GM18505 (cell line): ENCODE measurements around the gene AVP.
"Not testable (repeated sequence)": the region's sequence is repeated elsewhere in the genome, so short reads cannot be mapped to it uniquely, and the experiment has no call there.

Experiments used
- ATAC-seq: cut with Tn5 transposase; IDR thresholded peaks from one replicate; pipeline ENCODE4 v1.9.1; 2021; ENCODE audit not compliant: unreplicated experiment
- POLR2A ChIP-seq: IDR thresholded peaks from 4 replicates; pipeline ENCODE4 v1.6.1; 2011; ENCODE audit warnings: borderline replicate concordance; ENCODE audit not compliant: insufficient read depth, insufficient read length; ENCODE audit errors: extremely low read depth

AVP gene

GRCh38 chr20:3084283-3084985 lies at the start of gene AVP:
TSS of gene AVP (minus strand) at chr20:3084724. CDS start at chr20:3084674, 50 bp downstream.
- no peak for TF ChIP-seq POLR2A

GRCh38 chr20:3134151-3134550 lies 49.6 kb upstream of the AVP start:
- TF ChIP-seq POLR2A = no peak
- no peak for ATAC-seq

More at GRCh38 chr20:3084283-3084985, at the start of gene AVP:
- ATAC-seq = no peak

GRCh38 chr20:3133155-3133554 lies 48.6 kb upstream of the AVP start:
- TF ChIP-seq POLR2A = no peak
- ATAC-seq = no peak

- no peak for ATAC-seq
- no peak for TF ChIP-seq POLR2A
Measured at GRCh38 chr20:3130051-3130600, 45.6 kb upstream of the AVP start.

- TF ChIP-seq POLR2A = no peak
Measured at GRCh38 chr20:3129094-3129493, 44.6 kb upstream of the AVP start.

GRCh38 chr20:3128275-3128984 lies 43.9 kb upstream of the AVP start:
- ATAC-seq = no peak

More at GRCh38 chr20:3129094-3129493, 44.6 kb upstream of the AVP start:
- ATAC-seq = no peak

GRCh38 chr20:3126527-3126859 lies 42.0 kb upstream of the AVP start:
- TF ChIP-seq POLR2A = no peak
- ATAC-seq = no peak

More at GRCh38 chr20:3128275-3128984, 43.9 kb upstream of the AVP start:
- TF ChIP-seq POLR2A = no peak

- not testable (repeated sequence) for ATAC-seq
Measured at GRCh38 chr20:3125776-3126526, 41.4 kb upstream of the AVP start.

GRCh38 chr20:3124773-3125560 lies 40.4 kb upstream of the AVP start:
- ATAC-seq = not testable (repeated sequence)

GRCh38 chr20:3124163-3124562 lies 39.6 kb upstream of the AVP start:
- ATAC-seq = not testable (repeated sequence)

GRCh38 chr20:3123542-3123941 lies 39.0 kb upstream of the AVP start:
- no peak for TF ChIP-seq POLR2A
- no peak for ATAC-seq

GRCh38 chr20:3121955-3122610 lies 37.6 kb upstream of the AVP start:
- no peak for ATAC-seq
- no peak for TF ChIP-seq POLR2A

GRCh38 chr20:3121271-3121911 lies 36.9 kb upstream of the AVP start:
- no peak for TF ChIP-seq POLR2A
- ATAC-seq = no peak

- no peak for ATAC-seq
- no peak for TF ChIP-seq POLR2A
Measured at GRCh38 chr20:3119044-3119443, 34.5 kb upstream of the AVP start.

- not testable (repeated sequence) for ATAC-seq
Measured at GRCh38 chr20:3117839-3118379, 33.4 kb upstream of the AVP start.
